HG03558 (cell line): Measurements from ENCODE around the gene SLC4A8.
"Not testable (repeated sequence)": the region's sequence is repeated elsewhere in the genome, so short reads cannot be mapped to it uniquely, and the experiment has no call there.

Experiments used
- ATAC-seq: cut with Tn5 transposase; IDR thresholded peaks from one replicate; pipeline ENCODE4 v1.9.1; 2021; ENCODE audit warnings: moderate number of reproducible peaks; ENCODE audit not compliant: unreplicated experiment; ENCODE audit errors: extremely low read depth

The SLC4A8 gene

GRCh38 chr12:51470116-51470515, 45.5 kb downstream of the SLC4A8 start:
- no peak for ATAC-seq

- no peak for ATAC-seq
Measured at GRCh38 chr12:51471111-51471864, 46.7 kb downstream of the SLC4A8 start.

- no peak for ATAC-seq
Measured at GRCh38 chr12:51472984-51473383, 48.4 kb downstream of the SLC4A8 start.

GRCh38 chr12:51473947-51474346, 49.3 kb downstream of the SLC4A8 start:
- ATAC-seq = no peak

GRCh38 chr12:51475543-51475942, 50.9 kb downstream of the SLC4A8 start:
- ATAC-seq = no peak

- ATAC-seq = no peak
Measured at GRCh38 chr12:51480978-51481377, 56.3 kb downstream of the SLC4A8 start.

GRCh38 chr12:51482929-51483697, 58.5 kb downstream of the SLC4A8 start:
- no peak for ATAC-seq

GRCh38 chr12:51484119-51484518, 59.5 kb downstream of the SLC4A8 start:
- ATAC-seq = no peak

- no peak for ATAC-seq
Measured at GRCh38 chr12:51488281-51488680, 63.6 kb downstream of the SLC4A8 start.

GRCh38 chr12:51493281-51493680, 68.7 kb downstream of the SLC4A8 start:
- ATAC-seq = no peak

- no peak for ATAC-seq
Measured at GRCh38 chr12:51496895-51497294, 72.3 kb downstream of the SLC4A8 start.

GRCh38 chr12:51504851-51505250, 80.2 kb downstream of the SLC4A8 start:
- ATAC-seq = no peak

GRCh38 chr12:51505360-51506105, 80.9 kb downstream of the SLC4A8 start:
- ATAC-seq = no peak

- no peak for ATAC-seq
Measured at GRCh38 chr12:51507178-51507577, 82.5 kb downstream of the SLC4A8 start.

GRCh38 chr12:51508285-51508684, 83.7 kb downstream of the SLC4A8 start:
- no peak for ATAC-seq

- no peak for ATAC-seq
Measured at GRCh38 chr12:51511546-51512260, 87.1 kb downstream of the SLC4A8 start.

- ATAC-seq = no peak
Measured at GRCh38 chr12:51512438-51512837, 87.8 kb downstream of the SLC4A8 start.

GRCh38 chr12:51515037-51515436, 90.4 kb downstream of the SLC4A8 start:
- not testable (repeated sequence) for ATAC-seq

GRCh38 chr12:51517316-51517715, 92.7 kb downstream of the SLC4A8 start:
- ATAC-seq = no peak

- no peak for ATAC-seq
Measured at GRCh38 chr12:51517800-51518199, 93.2 kb downstream of the SLC4A8 start.
